Lower leg skin (tissue), 4 donors: ENCODE measurements around the gene MS4A12. TPM values are rescaled to one million over a fixed set of nuclear protein-coding genes. Genes with fewer than 3 reads are reported as not detected.
"Not testable (repeated sequence)": the region's sequence is repeated elsewhere in the genome, so short reads cannot be mapped to it uniquely, and the experiment has no call there.

ENCODE experiments used
- DNase-seq, 2 donors: peaks; one replicate each; pipeline ENCODE4 v3.0.0-alpha.2; 2019; ENCODE audit warnings: low spot score in 2 of 2
- H3K4me3 ChIP-seq: fragments of 200-600 bp; sonication (generic); 2 replicates; pipeline ENCODE4 v1.5.1; 2017; ENCODE audit warnings: mild to moderate bottlenecking, low read depth; ENCODE audit not compliant: poor library complexity, severe bottlenecking
- POLR2A ChIP-seq, 2 donors: fragments of 450-650 bp; IDR thresholded peaks; one replicate each; pipeline ENCODE4 v1.6.1; 2016 to 2017; ENCODE audit warnings: antibody characterized with exemption in 2 of 2, mild to moderate bottlenecking in 1 of 2, moderate library complexity in 1 of 2
- WGBS, 2 donors: methylation state at CpG; one replicate each; pipeline ENCODE4 v1.1.5; 2018; 5-methylcytosine and 5-hydroxymethylcytosine counted together
- intact Hi-C: fragments of 100-400 bp; cut with DNase I; formaldehyde crosslinking; loops from one replicate; pipeline ENCODE4 v1.15.0; 2023; ENCODE audit warnings: low total_unique reads
- total RNA-seq, 4 donors: library from RNA; depleted of rRNA; stranded (reverse); fragments of >200 nt; gene quantifications; one replicate each; pipeline ENCODE4 v1.1.0, GENCODE V29; 2016
- TF ChIP-seq, protein P1 (sequence below), 3 donors: fragments of 450-650 bp; IDR thresholded peaks; one replicate each; pipeline ENCODE4 v1.5.1; 2016; ENCODE audit warnings: antibody characterized with exemption in 3 of 3, mild to moderate bottlenecking in 3 of 3, moderate library complexity in 2 of 3

Gene MS4A12
- total RNA-seq, 4 donors from 2014 or later: not detected

DNA sequence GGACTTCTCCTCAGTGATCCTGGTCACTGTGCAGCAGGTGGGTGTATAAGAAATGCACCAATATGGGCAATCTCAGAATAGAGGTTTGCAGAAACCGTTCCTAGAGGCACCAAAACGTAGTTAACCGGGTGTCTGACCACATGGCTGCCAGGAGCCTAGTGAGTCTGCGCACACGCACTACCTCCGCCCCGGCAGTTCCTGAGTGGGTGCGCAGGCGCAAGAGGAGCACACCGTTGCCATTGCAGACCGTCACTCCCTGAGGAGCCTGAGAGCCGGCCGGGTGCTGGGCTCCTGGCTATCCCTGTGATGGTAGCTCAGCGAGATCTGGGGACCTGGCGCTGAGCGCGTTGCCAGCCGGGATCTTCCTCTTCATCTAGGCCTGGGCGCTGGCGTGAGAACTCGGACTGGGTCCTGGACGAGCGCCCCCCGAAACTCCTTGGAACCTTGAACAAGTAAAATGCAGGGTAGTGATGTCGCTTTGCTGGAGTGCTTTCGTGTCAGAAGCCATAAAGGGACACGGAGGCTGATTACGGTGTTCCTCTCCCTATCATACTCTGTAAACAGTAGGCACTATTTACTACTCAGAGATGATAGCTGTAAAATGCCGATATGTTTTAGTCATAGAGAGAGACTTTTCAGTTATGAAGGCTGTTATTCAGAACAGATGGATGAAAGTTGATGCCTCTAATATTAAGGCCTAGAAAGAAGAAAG lies 22.7 kb downstream of the MS4A12 start, which contains the start of gene MS4A13:
Gene MS4A13, plus strand, starts transcription at position 249 of the 712 bp plus-strand sequence. CDS start 2,692 bp downstream, outside the sequence.
- intact Hi-C loops: no loop called here
- TF ChIP-seq POLR2A (IDR thresholded peaks at IDR 0.05): no peak
- TF ChIP-seq, protein P1, sequence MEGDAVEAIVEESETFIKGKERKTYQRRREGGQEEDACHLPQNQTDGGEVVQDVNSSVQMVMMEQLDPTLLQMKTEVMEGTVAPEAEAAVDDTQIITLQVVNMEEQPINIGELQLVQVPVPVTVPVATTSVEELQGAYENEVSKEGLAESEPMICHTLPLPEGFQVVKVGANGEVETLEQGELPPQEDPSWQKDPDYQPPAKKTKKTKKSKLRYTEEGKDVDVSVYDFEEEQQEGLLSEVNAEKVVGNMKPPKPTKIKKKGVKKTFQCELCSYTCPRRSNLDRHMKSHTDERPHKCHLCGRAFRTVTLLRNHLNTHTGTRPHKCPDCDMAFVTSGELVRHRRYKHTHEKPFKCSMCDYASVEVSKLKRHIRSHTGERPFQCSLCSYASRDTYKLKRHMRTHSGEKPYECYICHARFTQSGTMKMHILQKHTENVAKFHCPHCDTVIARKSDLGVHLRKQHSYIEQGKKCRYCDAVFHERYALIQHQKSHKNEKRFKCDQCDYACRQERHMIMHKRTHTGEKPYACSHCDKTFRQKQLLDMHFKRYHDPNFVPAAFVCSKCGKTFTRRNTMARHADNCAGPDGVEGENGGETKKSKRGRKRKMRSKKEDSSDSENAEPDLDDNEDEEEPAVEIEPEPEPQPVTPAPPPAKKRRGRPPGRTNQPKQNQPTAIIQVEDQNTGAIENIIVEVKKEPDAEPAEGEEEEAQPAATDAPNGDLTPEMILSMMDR (IDR thresholded peaks at IDR 0.05): no peak
- no peak within 1 kb of the TSS for H3K4me3 ChIP-seq
- DNase-seq: no peak
- 90 to 93% methylated on average over 29 of the region's 29 CpGs for WGBS, 2 donors

DNA sequence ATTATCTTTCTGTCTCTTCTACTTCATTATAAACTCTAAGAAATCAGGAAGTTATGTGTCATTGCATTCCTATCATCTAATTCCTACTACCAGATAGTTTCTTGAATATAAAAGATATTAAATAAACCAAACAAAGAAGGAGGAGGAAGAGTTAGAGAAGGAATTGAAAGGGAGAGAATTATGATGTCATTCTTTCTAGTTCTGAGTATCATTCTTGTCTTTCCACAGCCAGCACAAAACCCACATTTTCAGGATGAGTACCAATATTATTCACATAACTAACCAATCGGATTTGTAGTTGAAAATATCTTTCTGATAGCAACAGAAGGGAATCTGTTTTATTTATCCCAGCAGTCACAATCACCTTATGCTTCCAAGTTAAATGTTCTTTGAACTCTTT lies 35.9 kb downstream of the MS4A12 start:
- DNase-seq: no peak
- no peak for TF ChIP-seq POLR2A (IDR thresholded peaks at IDR 0.05)
- TF ChIP-seq, protein P1 (IDR thresholded peaks at IDR 0.05): no peak
- WGBS, 2 donors: 52 to 62% methylated on average over 1 of the region's 1 CpG
- intact Hi-C loops: no loop called here
- H3K4me3 ChIP-seq: no peak overlapping the region

DNA sequence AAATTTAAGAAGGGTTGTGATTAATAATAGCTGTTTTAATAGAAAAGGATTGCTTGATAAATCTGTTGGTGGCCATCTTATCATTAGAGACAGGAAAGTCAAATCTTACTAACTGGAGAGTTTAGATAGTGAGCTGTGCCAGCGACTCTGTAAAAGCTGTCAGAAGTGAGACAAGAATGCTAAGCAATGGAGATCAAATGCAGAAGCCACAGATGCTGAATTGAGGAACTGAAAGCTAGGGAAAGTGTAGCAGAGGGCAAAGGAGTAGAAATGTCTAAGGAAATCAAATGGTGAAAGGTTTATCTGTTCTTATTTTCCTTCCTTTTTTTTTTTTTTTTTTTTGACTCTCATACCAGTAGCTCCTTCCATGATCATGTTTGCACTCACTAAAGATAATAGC lies 36.4 kb downstream of the MS4A12 start:
- intact Hi-C loops: no loop called here
- DNase-seq: no peak
- H3K4me3 ChIP-seq: no peak overlapping the region
- TF ChIP-seq, protein P1 (IDR thresholded peaks at IDR 0.05): no peak
- TF ChIP-seq POLR2A (IDR thresholded peaks at IDR 0.05): no peak
- 42 to 54% methylated on average over 1 of the region's 1 CpG for WGBS, 2 donors

DNA sequence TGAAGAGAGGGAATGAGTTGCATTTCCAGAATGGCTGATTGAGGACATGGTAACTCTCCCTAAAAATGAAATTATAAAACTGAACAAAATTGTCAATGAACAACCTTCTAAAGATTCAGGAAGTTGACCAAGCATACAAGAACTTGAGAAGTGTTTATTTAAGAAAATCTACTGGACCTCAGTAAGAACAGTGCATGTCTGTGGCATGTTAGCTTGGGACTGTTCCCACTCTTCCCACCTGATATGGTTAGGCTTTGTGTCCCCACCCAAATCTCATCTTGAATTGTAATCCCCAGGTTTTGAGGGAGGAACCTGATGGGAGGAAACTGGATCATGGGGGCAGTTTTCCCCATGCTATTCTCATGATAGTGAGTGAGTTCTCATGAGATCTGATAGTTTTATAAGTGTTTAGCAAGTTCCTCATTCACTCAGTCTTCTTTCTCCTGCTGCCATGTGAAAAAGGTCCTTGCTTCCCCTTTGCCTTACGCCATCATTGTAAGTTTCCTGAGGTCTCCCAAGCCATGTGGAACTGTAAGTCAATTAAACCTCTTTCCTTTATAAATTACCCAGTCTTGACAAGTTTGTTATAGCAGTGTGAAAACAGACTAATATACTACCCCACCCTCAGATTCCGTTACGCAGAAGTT lies 38.0 kb downstream of the MS4A12 start:
- no peak for TF ChIP-seq POLR2A (IDR thresholded peaks at IDR 0.05)
- TF ChIP-seq, protein P1 (IDR thresholded peaks at IDR 0.05): no peak
- H3K4me3 ChIP-seq: no peak overlapping the region
- WGBS, 2 donors: 76 to 87% methylated on average over 3 of the region's 3 CpGs
- intact Hi-C loops: no loop called here
- DNase-seq: no peak

DNA sequence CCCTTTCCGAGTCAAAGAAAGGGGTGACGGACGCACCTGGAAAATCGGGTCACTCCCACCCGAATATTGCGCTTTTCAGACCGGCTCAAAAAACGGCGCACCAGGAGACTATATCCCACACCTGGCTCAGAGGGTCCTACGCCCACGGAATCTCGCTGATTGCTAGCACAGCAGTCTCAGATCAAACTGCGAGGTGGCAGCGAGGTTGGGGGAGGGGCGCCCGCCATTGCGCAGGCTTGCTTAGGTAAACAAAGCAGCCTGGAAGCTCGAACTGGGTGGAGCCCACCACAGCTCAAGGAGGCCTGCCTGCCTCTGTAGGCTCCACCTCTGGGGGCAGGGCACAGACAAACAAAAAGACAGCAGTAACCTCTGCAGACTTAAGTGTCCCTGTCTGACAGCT lies 39.8 kb downstream of the MS4A12 start:
- DNase-seq, H3K4me3 ChIP-seq, intact Hi-C loops: not testable (repeated sequence)
- WGBS, 2 donors: 93 to 95% methylated on average over 6 to 12 of the region's 18 CpGs

DNA sequence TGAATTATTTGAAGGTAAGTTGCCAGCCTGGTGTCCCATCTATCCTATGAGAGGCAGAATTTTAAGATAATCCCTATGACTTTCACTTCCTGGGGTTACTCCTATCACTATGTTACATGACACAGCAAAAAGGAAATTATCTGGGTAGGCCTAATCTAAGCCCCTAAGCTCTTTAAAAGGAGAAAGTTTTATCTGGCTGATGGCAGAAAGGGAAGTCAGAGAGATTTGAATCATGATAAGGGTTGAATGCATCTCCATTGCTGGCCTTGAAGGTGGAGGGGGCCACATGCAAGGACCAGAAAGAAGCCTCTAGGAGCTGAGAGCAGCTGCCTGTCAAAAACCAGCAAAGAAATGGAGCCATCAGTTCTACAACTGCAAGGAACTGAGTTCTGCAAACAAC lies 46.0 kb downstream of the MS4A12 start:
- DNase-seq, intact Hi-C loops: not testable (repeated sequence)

More for the DNA sequence above, 46.0 kb downstream of the MS4A12 start:
- not testable (repeated sequence) for H3K4me3 ChIP-seq
